Right lobe of liver (tissue), 6 donors: ENCODE measurements around the gene LRRC8D. TPM values are rescaled to one million over a fixed set of nuclear protein-coding genes. Genes with fewer than 3 reads are reported as not detected.

Experiments used
- ATAC-seq, 4 donors: fragments of 200-7000 bp; cut with Tn5 transposase; one replicate each; pipeline ENCODE4 v1.9.1; 2020; ENCODE audit warnings: mild to moderate bottlenecking in 4 of 4, moderate library complexity in 4 of 4
- DNase-seq, 3 donors: peaks; one replicate each; pipeline ENCODE4 v3.0.0-alpha.2; 2020
- H3K27ac ChIP-seq, 3 donors: fragments of 200-600 bp; one replicate each; pipeline ENCODE4 v1.8.0; 2022
- H3K27me3 ChIP-seq, 2 donors: fragments of 200-600 bp; one replicate each; pipeline ENCODE4 v1.8.0; 2022
- H3K36me3 ChIP-seq, 4 donors: fragments of 200-600 bp; sonication (generic) in 1 of 4; one replicate each; pipeline versions ENCODE4 v1.5.1 to v1.8.0; 2017 to 2022; ENCODE audit warnings: control low read depth in 1 of 4
- H3K4me1 ChIP-seq, 4 donors: fragments of 200-600 bp; sonication (generic) in 1 of 4; one replicate each; pipeline versions ENCODE4 v1.5.1 to v1.8.0; 2017 to 2022; ENCODE audit warnings: control low read depth in 1 of 4
- H3K4me3 ChIP-seq, 3 donors: fragments of 200-600 bp; one replicate each; pipeline ENCODE4 v1.8.0; 2022
- H3K9me3 ChIP-seq, 4 donors: fragments of 200-600 bp; sonication (generic) in 1 of 4; one replicate each; pipeline versions ENCODE4 v1.5.1 to v1.8.0; 2017 to 2022; ENCODE audit warnings: control low read depth in 1 of 4
- CTCF ChIP-seq, 4 donors: fragments of 200-600 bp in 3 of 4; fragments of 450-650 bp in 1 of 4; IDR thresholded peaks; one replicate each; pipeline versions ENCODE4 v1.5.1 to v1.8.0; 2016 to 2022; ENCODE audit warnings: antibody characterized with exemption in 4 of 4, mild to moderate bottlenecking in 2 of 4
- POLR2A ChIP-seq: fragments of 450-650 bp; IDR thresholded peaks from one replicate; pipeline ENCODE4 v1.6.1; 2017; ENCODE audit warnings: antibody characterized with exemption, mild to moderate bottlenecking
- WGBS: methylation state at CpG from one replicate; pipeline ENCODE4 v1.1.6; 2018; ENCODE audit warnings: low coverage, low lambda C conversion rate; ENCODE audit not compliant: insufficient coverage; ENCODE audit errors: missing lambda C conversion rate; 5-methylcytosine and 5-hydroxymethylcytosine counted together
- intact Hi-C, 2 donors: fragments of 100-400 bp; cut with DNase I; formaldehyde crosslinking; loops; one replicate each; pipeline versions ENCODE4 v1.11.2 to v1.14.1; 2022
- total RNA-seq, 6 experiments: library from RNA; depleted of rRNA in 2 of 6; stranded (reverse); fragments of >200 nt in 2 of 6; fragmentation: NEBNext Ultra II Directional in 3 of 6; extraction: Animal tissue kit (Norgen Biotek cat#: 25700) in 3 of 6; gene quantifications; one replicate each; pipeline versions ENCODE4 v1.1.0 to v1.2.4, GENCODE V29; 2016 to 2023
- donor health status: DM: no; HTN: yes; CAD: no.
- donor health status: DM: no; HTN: no; CAD: no.
- donor health status: DM: no; HTN: no; CAD: no.
- donor health status: DM: no; HTN: yes; CAD: no.
- donor health status: DM: no; HTN: yes; CAD: no.

The LRRC8D gene
- total RNA-seq, 6 experiments from 2014 or later, result 11.5 to 22.1 (median 19.3) TPM

- TF ChIP-seq CTCF (IDR thresholded peaks at IDR 0.05), result no peak
- no peak for TF ChIP-seq POLR2A
- H3K9me3 ChIP-seq, result no peaks in the 10 kb centered on the region
- intact Hi-C loops, result no loop called here
- H3K27ac ChIP-seq, result no peak overlapping the region
- WGBS, result 87% methylated on average over 3 of the region's 4 CpGs
- ATAC-seq (no peak), DNase-seq (no peak)
- peaks cover 0 to 8% (median 0%) of the 10 kb centered on the region in 4 donors for H3K4me1 ChIP-seq
- H3K4me3 ChIP-seq, result no peak overlapping the region
- H3K27me3 ChIP-seq, result no peaks in the 10 kb centered on the region
- H3K36me3 ChIP-seq, result peaks cover 0 to 12% (median 0%) of the 10 kb centered on the region in 4 donors
Measured at GRCh38 chr1:89931964-89932363, 111.1 kb downstream of the LRRC8D start.

GRCh38 chr1:89932598-89933364 is 111.9 kb downstream of the LRRC8D start:
- intact Hi-C loops, result no loop called here
- Histone ChIP-seq H3K4me1 (peaks cover 0 to 12% (median 0%) of the 10 kb centered on the region in 4 donors), H3K4me3 (no peak overlapping the region), H3K27ac (no peak overlapping the region), H3K27me3 (no peaks in the 10 kb centered on the region), H3K36me3 (peaks cover 0 to 12% (median 0%) of the 10 kb centered on the region in 4 donors), H3K9me3 (no peaks in the 10 kb centered on the region)
- no peak for TF ChIP-seq CTCF (IDR thresholded peaks at IDR 0.05)
- TF ChIP-seq POLR2A, result no peak
- no peak for ATAC-seq
- 94% methylated on average over 6 of the region's 6 CpGs for WGBS
- no peak for DNase-seq

- H3K4me3 ChIP-seq, result no peak overlapping the region
- H3K9me3 ChIP-seq, result no peaks in the 10 kb centered on the region
- H3K36me3 ChIP-seq, result peaks cover 0 to 12% (median 0%) of the 10 kb centered on the region in 4 donors
- H3K4me1 ChIP-seq, result peaks cover 0 to 22% (median 0%) of the 10 kb centered on the region in 4 donors
- no peak overlapping the region for H3K27ac ChIP-seq
- DNase-seq (no peak), ATAC-seq (no peak)
- 97% methylated on average over 10 of the region's 11 CpGs for WGBS
- intact Hi-C loops, result no loop called here
- no peak for TF ChIP-seq CTCF (IDR thresholded peaks at IDR 0.05)
- TF ChIP-seq POLR2A, result no peak
- H3K27me3 ChIP-seq, result no peaks in the 10 kb centered on the region
Measured at GRCh38 chr1:89934461-89934860, 113.6 kb downstream of the LRRC8D start.

- TF ChIP-seq CTCF (IDR thresholded peaks at IDR 0.05) (no peak), POLR2A (no peak)
- Histone ChIP-seq H3K4me3 (no peak overlapping the region), H3K36me3 (peaks cover 0 to 12% (median 0%) of the 10 kb centered on the region in 4 donors), H3K4me1 (peaks cover 0 to 22% (median 0%) of the 10 kb centered on the region in 4 donors), H3K27ac (no peak overlapping the region), H3K27me3 (no peaks in the 10 kb centered on the region), H3K9me3 (no peaks in the 10 kb centered on the region)
- intact Hi-C loops, result no loop called here
- no peak for DNase-seq
- 94% methylated on average over 4 of the region's 4 CpGs for WGBS
- ATAC-seq, result peak; percentile 45 to 80 (median 64)
Measured at GRCh38 chr1:89935235-89935634, 114.4 kb downstream of the LRRC8D start.
